HEK293T (cell line): ENCODE results near the gene RRP1.

Experiments
- CTCF ChIA-PET: fragments of 350-600 bp; formaldehyde crosslinking; extraction: SDS; loops from one replicate; lab custom pipeline; 2021; ENCODE audit warnings: antibody characterized with exemption, inconsistent platforms; lab: Yijun Ruan, JAX
- POLR2A ChIA-PET: fragments of 350-600 bp; formaldehyde crosslinking; extraction: SDS; loops from one replicate; lab custom pipeline; 2020; ENCODE audit warnings: antibody characterized with exemption, inconsistent platforms; lab: Yijun Ruan, JAX
- DNase-seq: peaks from one replicate; pipeline ENCODE4 v3.0.0; 2012; ENCODE audit warnings: mixed read lengths; ENCODE audit errors: extremely low spot score
- ARNT ChIP-seq: fragments of 450-650 bp; IDR thresholded peaks from 2 replicates; pipeline ENCODE4 v1.6.1; 2017; ENCODE audit warnings: mild to moderate bottlenecking
- BHLHE40 ChIP-seq: fragments of 450-650 bp; IDR thresholded peaks from 2 replicates; pipeline ENCODE4 v1.6.1; 2016; ENCODE audit warnings: mild to moderate bottlenecking, moderate library complexity, borderline replicate concordance
- CTBP1 ChIP-seq: fragments of 450-650 bp; IDR thresholded peaks from 2 replicates; pipeline ENCODE4 v1.6.1; 2016; ENCODE audit warnings: borderline replicate concordance
- ELF4 ChIP-seq: fragments of 450-650 bp; IDR thresholded peaks from 2 replicates; pipeline ENCODE4 v1.6.1; 2017; ENCODE audit warnings: antibody characterized with exemption
- FOXA1 ChIP-seq: fragments of 450-650 bp; IDR thresholded peaks from 2 replicates; pipeline ENCODE4 v1.6.1; 2016; ENCODE audit warnings: mild to moderate bottlenecking
- FOXK2 ChIP-seq: fragments of 450-650 bp; IDR thresholded peaks from 2 replicates; pipeline ENCODE4 v1.6.1; 2016; ENCODE audit warnings: mild to moderate bottlenecking
- FOXM1 ChIP-seq: fragments of 450-650 bp; IDR thresholded peaks from 2 replicates; pipeline ENCODE4 v1.6.1; 2017; ENCODE audit warnings: mild to moderate bottlenecking, borderline replicate concordance
- HDGF ChIP-seq: fragments of 450-650 bp; IDR thresholded peaks from 2 replicates; pipeline ENCODE4 v1.6.1; 2017; ENCODE audit warnings: antibody characterized with exemption, borderline replicate concordance
- L3MBTL2 ChIP-seq: fragments of 450-650 bp; conservative IDR thresholded peaks from 2 replicates; pipeline ENCODE4 v1.6.1; 2016; ENCODE audit warnings: mild to moderate bottlenecking
- LEF1 ChIP-seq: fragments of 450-650 bp; IDR thresholded peaks from 2 replicates; pipeline ENCODE4 v1.6.1; 2017; ENCODE audit warnings: mild to moderate bottlenecking, borderline replicate concordance
- NFRKB ChIP-seq: fragments of 450-650 bp; IDR thresholded peaks from 2 replicates; pipeline ENCODE4 v1.6.1; 2016; ENCODE audit warnings: mild to moderate bottlenecking, moderate library complexity
- SP1 ChIP-seq: fragments of 450-650 bp; IDR thresholded peaks from 2 replicates; pipeline ENCODE4 v1.6.1; 2017
- SUZ12 ChIP-seq: fragments of 450-650 bp; IDR thresholded peaks from 2 replicates; pipeline ENCODE4 v1.6.1; 2016; ENCODE audit warnings: mild to moderate bottlenecking
- TARDBP ChIP-seq: fragments of 450-650 bp; IDR thresholded peaks from 2 replicates; pipeline ENCODE4 v1.6.1; 2016
- ZNF384 ChIP-seq: fragments of 450-650 bp; IDR thresholded peaks from 2 replicates; pipeline ENCODE4 v1.6.1; 2016
- TF ChIP-seq, protein P1 (sequence below): fragments of 450-650 bp; IDR thresholded peaks from 2 replicates; pipeline ENCODE4 v1.6.1; 2016

The RRP1 gene

DNA sequence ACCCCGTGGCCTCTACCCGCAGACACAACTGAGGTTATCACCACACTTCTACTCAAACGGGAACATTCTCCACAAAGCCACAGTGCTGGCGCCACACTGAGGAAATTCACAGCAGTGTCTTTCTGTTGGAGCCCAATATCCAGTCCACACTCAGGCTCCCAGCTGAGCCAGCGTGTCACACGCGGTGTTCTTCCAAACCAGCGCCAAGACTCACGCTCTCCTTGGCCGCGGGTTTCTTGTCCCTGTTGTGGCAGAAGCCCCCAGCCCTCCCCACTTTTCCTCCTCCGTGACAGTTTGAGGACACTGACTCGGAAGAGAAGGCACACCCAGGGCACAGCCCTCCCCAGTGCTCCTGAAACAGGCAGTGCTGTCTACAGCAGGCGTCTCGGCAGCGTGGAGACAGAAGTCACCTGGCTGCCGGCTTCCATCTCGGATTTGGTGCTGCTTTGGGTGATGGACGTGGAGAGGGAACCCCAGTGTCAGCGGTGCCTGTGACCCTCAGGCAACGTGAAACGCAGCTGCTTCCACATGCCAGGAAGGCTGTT is 40.3 kb downstream of the RRP1 start:
- TF ChIP-seq, protein P1, sequence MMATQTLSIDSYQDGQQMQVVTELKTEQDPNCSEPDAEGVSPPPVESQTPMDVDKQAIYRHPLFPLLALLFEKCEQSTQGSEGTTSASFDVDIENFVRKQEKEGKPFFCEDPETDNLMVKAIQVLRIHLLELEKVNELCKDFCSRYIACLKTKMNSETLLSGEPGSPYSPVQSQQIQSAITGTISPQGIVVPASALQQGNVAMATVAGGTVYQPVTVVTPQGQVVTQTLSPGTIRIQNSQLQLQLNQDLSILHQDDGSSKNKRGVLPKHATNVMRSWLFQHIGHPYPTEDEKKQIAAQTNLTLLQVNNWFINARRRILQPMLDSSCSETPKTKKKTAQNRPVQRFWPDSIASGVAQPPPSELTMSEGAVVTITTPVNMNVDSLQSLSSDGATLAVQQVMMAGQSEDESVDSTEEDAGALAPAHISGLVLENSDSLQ = no peak
- TF ChIP-seq FOXA1 (no peak), L3MBTL2 (no peak), NFRKB (no peak), BHLHE40 (no peak), ARNT (no peak), CTBP1 (no peak), HDGF (no peak), ZNF384 (no peak), FOXM1 (no peak), TARDBP (no peak)
- no peak for DNase-seq
- ChIA-PET CTCF (no interaction called here), POLR2A (no interaction called here)

DNA sequence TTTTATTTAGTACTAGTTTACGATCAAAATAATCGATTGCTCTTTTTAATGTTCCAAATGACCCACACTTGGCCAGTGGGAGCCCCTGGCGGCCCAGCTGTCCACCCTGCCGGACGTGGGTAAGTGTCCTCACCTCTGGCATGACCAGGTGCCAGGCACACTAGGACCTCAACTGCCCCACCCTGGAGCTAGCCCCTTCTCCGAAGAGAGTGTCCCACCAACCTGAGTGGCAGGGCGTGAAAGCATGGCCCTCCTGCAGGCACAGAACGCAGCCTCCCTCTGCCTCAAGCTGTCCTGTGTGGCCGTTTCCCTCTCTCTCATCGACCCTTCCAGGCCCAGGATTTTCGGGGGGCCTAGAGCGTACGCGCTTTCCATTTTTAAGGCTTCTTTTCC is 42.8 kb downstream of the RRP1 start:
- ChIA-PET POLR2A (no interaction called here), CTCF (no interaction called here)
- TF ChIP-seq ELF4 = no peak
- no peak for TF ChIP-seq LEF1
- TF ChIP-seq HDGF = no peak
- TF ChIP-seq TARDBP = no peak
- TF ChIP-seq L3MBTL2 = no peak
- no peak for TF ChIP-seq SUZ12
- no peak for TF ChIP-seq BHLHE40
- no peak for TF ChIP-seq CTBP1
- no peak for TF ChIP-seq ZNF384
- TF ChIP-seq NFRKB = no peak
- TF ChIP-seq FOXA1 = no peak
- DNase-seq = no peak

DNA sequence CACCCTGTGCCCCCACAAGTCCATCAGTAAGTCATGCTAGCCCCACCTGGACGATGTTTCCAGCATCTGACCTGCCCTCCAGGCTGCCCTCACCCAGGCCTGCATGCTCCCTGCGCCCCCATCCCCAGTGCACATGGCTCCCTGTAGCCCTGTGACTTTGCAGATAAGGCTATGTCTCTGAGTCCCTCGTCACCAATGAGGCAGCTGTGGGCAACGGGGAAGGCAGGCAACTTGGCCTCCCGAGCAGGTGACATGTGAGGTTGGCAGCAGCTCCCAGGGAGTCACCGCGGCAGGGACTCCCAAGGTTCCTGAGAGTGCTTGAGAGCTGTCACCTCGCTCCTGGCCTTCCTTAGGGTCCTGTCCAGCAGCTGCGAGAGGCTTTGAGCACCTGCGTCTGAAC is 43.3 kb downstream of the RRP1 start:
- CTCF ChIA-PET = no interaction called here
- DNase-seq = no peak
- TF ChIP-seq ZNF384 (no peak), CTBP1 (no peak), FOXM1 (no peak), LEF1 (no peak), ARNT (no peak), TARDBP (no peak), L3MBTL2 (no peak), BHLHE40 (no peak), HDGF (no peak), SP1 (no peak), FOXK2 (no peak), ELF4 (no peak), NFRKB (no peak), SUZ12 (no peak), FOXA1 (no peak)
- TF ChIP-seq, protein P1 = no peak
- POLR2A ChIA-PET = no interaction called here

DNA sequence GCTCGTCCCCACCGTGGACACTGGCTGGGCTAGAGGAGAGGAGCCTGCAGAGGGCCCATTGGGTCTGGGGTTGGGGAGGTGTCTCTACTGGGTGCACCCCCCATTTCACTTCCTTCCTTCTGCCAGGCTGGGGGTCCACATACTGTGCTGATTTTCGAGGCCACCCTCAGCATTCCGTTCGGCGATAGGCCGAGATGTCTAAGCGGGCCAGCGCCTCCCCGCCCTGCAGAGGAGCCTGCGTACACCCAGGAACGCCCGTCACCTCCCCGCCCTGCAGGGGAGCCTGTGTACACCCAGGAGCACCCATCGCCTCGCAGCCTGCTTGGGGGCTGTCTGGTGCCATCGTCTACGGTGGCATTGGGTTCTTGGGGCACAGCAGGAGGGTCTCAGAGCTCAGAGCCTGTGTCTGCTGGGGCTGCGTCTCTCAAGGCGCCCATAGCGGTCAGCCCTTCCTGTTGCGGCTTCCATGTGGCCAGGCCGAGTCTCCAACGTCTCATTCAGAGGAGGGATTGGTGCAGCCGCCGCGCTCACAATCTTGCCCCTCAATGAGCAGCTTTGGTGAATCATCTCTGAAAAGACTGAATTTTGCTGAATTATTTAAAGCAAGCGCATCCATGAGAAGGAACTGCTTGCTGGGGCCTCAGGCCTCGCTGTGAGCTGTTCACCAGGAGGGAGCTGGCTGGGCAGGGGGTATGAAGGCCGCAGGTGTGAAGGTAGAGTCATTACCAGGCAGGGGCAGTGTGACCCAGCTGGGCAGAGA is 44.9 kb downstream of the RRP1 start:
- TF ChIP-seq NFRKB (no peak), L3MBTL2 (no peak), BHLHE40 (no peak), TARDBP (no peak), FOXA1 (no peak), FOXK2 (no peak), CTBP1 (no peak), FOXM1 (no peak)
- TF ChIP-seq, protein P1 = no peak
- DNase-seq = no peak
- ChIA-PET POLR2A (no interaction called here), CTCF (no interaction called here)

DNA sequence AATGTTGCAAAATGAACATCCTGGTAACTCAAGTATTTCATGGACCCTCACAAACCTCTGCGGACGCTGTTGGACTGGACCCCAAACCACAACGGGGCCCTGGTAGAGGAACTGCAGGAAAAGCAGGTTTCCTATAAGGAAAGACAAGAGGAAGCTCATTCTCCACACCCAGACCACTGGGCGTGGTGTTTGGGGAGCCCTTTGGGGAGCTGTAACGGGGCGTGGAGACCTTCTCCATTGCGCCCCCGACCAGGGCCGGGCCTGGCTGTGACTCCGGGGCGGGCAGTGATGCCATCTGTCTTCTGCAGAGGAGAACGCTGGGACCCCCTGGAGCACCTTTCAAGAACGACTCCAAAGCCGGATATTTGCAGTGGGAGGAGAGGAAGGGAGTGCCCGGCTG is 45.7 kb downstream of the RRP1 start:
- CTCF ChIA-PET = no interaction called here
- POLR2A ChIA-PET = no interaction called here
- TF ChIP-seq HDGF (no peak), NFRKB (no peak), SP1 (no peak)
- DNase-seq = no peak

DNA sequence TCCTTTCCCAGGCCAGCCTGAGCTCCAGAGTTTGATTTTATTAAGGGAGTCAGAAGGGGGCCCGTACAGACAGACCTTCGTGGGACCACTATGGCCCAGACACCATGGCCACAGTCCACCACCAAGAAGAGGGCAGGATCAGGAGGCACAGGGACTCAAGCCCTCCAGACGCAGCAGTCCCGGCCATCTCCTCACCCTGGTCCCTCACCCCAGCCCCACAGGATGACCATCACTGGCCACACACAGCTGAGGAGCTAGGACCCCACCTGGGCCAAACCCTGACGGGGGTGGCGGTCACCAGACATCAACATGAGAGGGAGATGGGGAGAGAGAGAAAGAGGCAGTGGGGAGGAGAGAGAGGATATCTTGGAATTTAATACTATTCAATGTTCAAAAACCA is 46.5 kb downstream of the RRP1 start:
- TF ChIP-seq BHLHE40 = no peak
- TF ChIP-seq ZNF384 = no peak
- TF ChIP-seq FOXM1 = no peak
- TF ChIP-seq L3MBTL2 = no peak
- TF ChIP-seq, protein P1 = no peak
- TF ChIP-seq FOXK2 = no peak
- TF ChIP-seq CTBP1 = no peak
- no peak for TF ChIP-seq FOXA1
- TF ChIP-seq ELF4 = no peak
- no peak for TF ChIP-seq SUZ12
- no peak for TF ChIP-seq HDGF
- no peak for TF ChIP-seq LEF1
- TF ChIP-seq SP1 = no peak
- no peak for TF ChIP-seq NFRKB
- no peak for TF ChIP-seq ARNT
- no peak for TF ChIP-seq TARDBP
- POLR2A ChIA-PET = no interaction called here

More for the DNA sequence above, 46.5 kb downstream of the RRP1 start:
- DNase-seq = no peak
- CTCF ChIA-PET = no interaction called here
